ENCODE measurements around the gene NOX3.
"Not testable (repeated sequence)": the region's sequence is repeated elsewhere in the genome, so short reads cannot be mapped to it uniquely, and the experiment has no call there.

The NOX3 gene

GRCh38 chr6:155470979-155471616, 15.5 kb upstream of the NOX3 start:
- DNase-seq (ENCODE audit: low read depth in 2 of 3, low spot score in 2 of 3), result not testable (repeated sequence)

DNA sequence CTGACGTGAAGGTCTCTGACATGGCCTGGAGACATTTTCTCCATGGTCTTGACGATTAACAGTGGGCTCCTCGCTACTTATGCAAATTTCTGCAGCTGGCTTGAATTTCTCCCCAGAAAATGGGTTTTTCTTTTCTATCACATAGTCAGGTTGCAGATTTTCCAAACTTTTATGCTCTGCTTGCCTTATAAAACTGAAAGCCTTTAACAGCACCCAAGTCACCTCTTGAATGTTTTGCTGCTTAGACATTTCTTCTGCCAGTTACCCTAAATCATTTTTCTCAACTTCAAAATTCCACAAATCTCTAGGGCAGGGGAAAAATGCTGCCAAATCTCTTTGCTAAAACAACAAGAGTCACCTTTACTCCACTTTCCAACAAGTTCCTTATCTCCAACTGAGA, 12.9 kb upstream of the NOX3 start:
- DNase-seq (ENCODE audit: low read depth in 2 of 3, low spot score in 2 of 3), result not testable (repeated sequence)

DNA sequence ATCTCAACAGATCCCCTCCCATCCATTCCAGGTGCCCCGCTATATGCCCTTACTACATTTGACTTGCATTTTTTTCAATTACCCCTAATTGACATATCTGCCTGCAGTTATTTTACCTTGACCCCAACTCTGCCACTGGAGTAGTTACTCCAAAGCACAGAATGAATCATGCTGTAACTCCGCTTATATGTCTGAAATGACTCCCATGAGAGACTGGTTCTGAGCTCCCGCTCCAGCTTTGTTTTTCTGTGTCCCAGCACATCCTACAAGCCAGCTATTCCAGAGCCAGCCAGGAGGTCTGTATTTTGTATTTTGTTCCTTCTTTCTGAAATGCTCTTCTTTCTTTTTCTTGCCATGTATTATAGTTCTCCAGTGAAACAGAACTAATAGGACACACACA, 10.9 kb upstream of the NOX3 start:
- DNase-seq (ENCODE audit: low read depth in 2 of 3, low spot score in 2 of 3), result no peak

DNA sequence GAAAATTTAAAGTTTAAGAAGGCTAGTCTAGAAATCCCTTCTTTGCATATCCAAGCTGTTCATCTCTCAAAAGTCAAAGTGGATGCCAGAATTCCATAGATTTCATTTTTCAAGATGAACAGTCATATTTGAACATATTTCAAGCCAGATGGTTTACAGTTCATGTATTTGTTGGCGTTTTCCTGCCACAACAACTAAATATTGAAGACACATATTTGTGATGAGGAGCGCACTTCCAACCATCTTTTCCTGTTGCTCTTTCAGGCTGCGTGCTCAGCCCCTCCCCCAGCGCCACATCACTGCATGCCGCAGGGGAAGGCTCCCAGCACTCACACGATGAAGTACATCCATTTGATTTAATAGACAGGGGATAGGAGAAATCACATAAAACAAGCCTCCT, 5.9 kb upstream of the NOX3 start:
- DNase-seq (ENCODE audit: low read depth in 2 of 3, low spot score in 2 of 3), result no peak

DNA sequence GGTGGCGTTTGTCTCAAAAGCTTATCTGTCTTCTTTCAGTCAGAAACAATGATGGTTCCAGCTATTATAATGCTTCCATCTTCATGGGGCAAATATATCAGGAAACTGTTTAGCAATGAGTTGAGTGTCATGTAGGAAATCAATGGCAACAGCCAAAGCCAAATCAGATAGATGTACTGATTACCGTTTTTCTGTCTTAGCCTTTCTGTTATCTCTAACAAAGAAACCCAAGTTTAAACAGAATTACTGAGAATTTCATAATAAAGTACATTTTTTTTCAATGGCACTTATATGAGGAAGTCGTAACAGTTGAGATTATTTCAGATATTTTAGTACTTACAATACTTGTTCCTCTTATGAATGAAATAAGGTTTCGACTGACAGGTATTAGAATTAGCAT, 1.2 kb downstream of the NOX3 start:
- DNase-seq (ENCODE audit: low read depth in 2 of 3, low spot score in 2 of 3), result no peak

- no peak for DNase-seq (ENCODE audit: low read depth in 2 of 3, low spot score in 2 of 3)
Observed at GRCh38 chr6:155454008-155454407, 1.6 kb downstream of the NOX3 start.

- DNase-seq (ENCODE audit: low read depth in 2 of 3, low spot score in 2 of 3), result no peak
Observed at GRCh38 chr6:155452576-155452975, 3.1 kb downstream of the NOX3 start.

- not testable (repeated sequence) for DNase-seq (ENCODE audit: low read depth in 2 of 3, low spot score in 2 of 3)
Observed at GRCh38 chr6:155451530-155451929, 4.1 kb downstream of the NOX3 start.

- DNase-seq (ENCODE audit: low read depth in 2 of 3, low spot score in 2 of 3), result no peak
Observed at GRCh38 chr6:155450240-155450581, 5.4 kb downstream of the NOX3 start.

- DNase-seq (ENCODE audit: low read depth in 2 of 3, low spot score in 2 of 3), result no peak
Observed at GRCh38 chr6:155449450-155450239, 6.0 kb downstream of the NOX3 start.

DNA sequence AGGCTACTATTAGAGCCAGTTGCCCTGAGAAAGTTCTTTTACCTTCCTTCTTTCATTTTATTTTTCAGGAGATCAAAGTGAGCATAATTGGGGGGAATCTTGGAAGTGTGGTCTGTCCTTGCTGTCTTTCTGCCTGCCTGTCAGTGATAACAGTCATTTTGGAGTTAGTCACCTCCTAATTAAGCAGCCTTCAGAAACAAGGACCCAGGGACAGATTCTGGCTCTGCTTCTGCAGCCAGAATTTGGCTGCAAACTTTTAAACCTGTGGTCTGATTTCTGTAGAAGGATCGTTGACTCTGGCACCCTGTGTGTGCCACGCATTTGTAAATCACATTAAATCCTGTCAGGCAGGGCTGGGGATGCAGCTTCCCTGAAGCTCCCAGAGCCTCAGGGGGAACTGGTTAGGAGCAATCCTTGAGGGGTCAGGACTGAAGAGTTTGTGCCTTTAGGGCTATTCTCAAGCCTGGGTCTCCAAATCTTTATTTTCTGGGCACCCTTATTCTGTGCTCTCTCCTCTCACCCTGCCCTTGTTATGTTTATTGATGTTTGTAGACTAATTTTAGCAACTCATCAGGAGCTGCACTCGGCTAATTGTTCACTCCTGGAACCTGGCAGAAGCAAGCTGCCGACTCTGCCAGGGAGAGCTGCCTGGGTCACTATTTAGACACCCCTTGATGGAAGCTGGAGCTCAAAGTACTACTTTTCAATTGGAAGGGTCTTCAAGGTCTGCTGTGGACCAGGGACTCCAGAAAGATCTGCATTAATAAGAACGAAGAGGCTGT, 6.8 kb downstream of the NOX3 start:
- DNase-seq (ENCODE audit: low read depth in 2 of 3, low spot score in 2 of 3), result no peak

DNA sequence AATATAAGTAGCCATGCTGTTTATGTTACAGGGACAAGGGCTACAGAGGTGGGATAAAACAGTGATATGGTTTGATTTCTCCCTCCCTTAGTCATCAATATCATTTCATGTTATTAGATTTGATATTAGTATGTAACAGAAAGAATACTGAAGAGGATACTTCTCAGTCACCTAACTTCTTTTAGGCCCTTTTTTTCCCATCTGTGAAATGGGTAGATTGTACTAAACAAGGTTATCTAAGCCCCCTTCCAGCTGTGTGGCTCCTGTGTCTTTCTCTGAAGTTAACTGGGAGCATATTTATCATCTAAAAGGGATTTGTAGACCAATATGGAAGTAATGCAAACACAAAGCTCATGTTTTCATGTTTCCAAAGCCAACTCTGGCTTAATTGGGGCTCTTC, 7.7 kb downstream of the NOX3 start:
- DNase-seq (ENCODE audit: low read depth in 2 of 3, low spot score in 2 of 3), result no peak

DNA sequence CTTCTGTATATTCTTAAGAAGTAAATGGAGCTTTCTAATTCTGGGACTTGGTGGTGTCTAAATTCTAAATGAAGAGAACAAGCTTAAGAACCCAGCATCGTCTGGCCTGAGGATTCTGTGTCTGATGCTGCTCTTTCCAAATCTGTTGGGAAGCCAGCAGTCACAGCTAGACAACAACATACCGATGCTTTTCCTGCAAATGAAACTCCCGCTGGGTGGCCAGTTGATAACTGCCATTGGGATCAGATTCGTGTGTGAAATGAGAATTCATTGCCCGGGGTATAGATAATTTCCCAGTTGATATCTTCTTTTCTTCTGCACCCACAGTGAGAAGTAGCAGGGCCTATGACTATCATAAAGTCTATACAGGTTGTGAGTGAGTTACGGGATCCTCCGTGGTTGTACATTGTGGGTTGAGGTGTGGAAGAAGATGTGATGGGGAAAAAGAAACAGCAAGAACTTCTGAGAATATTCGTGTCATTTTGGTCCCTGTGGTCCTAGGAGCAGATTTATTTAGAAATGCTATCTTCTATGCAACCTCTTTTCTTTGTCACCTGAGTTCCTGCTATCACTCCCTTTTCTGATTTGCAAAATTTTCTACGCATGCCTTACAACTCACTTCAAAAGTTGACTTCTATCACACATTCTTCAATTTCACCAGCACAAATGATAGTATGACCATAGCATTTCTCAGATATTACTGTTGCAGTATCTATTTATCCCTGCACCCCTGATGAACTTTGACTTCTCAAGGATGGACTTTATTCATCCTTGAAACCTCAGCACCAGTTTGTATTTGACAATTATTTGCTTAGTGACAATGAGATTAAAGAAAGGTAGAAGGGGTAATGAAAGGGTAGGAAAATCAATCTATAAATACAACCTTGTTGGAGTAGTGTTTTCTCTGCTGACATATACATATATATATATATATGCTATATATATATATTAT, 10.4 kb downstream of the NOX3 start:
- no peak for DNase-seq (ENCODE audit: low read depth in 2 of 3, low spot score in 2 of 3)

GRCh38 chr6:155444120-155444917, 11.3 kb downstream of the NOX3 start:
- no peak for DNase-seq (ENCODE audit: low read depth in 2 of 3, low spot score in 2 of 3)

DNA sequence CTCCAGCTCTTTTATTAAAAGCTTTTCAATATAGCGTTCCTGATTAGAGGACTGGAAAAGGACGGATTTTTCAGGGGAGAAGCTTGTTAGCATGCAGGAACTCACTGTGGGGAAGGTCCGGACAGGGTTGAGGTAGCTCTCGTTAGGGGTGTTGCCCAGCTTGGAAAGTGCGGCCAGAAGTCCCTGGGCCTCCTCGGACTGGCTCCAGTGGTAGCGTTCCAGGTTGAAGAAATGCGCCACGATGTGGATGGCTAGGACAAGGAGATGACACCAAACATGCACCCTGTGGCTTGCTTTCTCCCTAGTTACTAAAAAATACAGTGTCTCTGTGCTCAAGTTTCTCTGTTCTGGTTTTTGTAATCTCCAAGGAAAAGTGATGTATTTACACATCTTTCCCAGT, 12.5 kb downstream of the NOX3 start:
- DNase-seq (ENCODE audit: low read depth in 2 of 3, low spot score in 2 of 3), result no peak

- DNase-seq (ENCODE audit: low read depth in 2 of 3, low spot score in 2 of 3), result no peak
Observed at GRCh38 chr6:155442562-155442961, 13.1 kb downstream of the NOX3 start.

DNA sequence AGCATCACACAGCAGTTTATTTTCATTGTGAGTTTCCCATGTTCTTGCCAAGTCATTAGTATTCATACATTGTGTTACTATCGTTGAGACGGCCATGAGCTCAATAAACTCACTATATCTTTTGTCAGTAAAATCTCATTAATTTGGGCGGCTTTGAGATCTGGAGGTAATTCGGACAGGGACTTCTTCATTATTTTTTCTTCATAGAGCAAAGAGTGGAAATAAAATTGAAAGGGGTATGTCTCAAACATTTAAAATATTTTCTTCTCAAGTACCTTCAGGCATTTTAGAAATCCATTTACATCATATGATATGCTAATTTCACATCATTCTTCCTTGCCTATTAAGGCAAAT, 14.6 kb downstream of the NOX3 start:
- DNase-seq (ENCODE audit: low read depth in 2 of 3, low spot score in 2 of 3), result no peak

DNA sequence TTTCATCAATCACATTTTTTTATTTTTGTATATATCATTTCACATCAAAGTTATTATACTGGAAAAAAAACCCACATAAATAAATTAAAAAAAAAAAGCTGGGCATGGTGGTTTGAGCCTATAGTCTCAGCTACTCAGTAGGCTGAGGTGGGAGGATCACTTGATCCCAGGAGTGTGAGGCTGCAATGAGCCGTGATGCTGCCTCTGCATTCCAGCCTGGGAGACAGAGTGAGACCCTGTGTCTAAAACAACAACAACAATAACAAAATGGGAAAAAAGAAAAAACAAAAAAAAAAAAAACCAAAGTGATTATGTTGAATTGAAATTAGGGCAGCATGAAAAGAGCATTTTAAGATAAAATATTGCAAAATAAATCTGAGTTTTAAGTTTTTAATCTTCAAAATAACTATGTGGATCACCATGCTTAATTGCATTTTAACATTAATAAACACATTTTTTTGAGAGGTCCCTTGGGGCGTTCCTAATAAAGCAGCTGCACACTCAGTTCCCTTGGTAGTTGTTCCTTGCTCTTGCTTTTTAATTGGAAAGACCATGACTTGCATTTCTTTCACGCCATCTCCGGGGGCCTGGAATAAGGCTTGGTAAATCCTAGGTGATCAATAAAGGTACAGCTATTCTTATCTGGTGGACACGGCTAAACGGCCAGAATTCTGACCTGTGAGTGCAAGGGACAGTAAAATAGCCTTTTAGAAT, 15.1 kb downstream of the NOX3 start:
- no peak for DNase-seq (ENCODE audit: low read depth in 2 of 3, low spot score in 2 of 3)

- DNase-seq (ENCODE audit: low read depth in 2 of 3, low spot score in 2 of 3), result no peak
Observed at GRCh38 chr6:155439376-155439775, 16.3 kb downstream of the NOX3 start.
